H9 (cell line): Measurements from ENCODE around the gene TENM4. TPM values are rescaled to one million over a fixed set of nuclear protein-coding genes. Genes with fewer than 3 reads are reported as not detected.

Experiments used
- DNase-seq: peaks from one replicate; pipeline ENCODE4 v3.0.0-alpha.2; 2017
- H2AFZ ChIP-seq: one replicate; pipeline ENCODE4 v1.6.1; 2013; ENCODE audit warnings: mild to moderate bottlenecking, low read length, control low read depth, moderate library complexity
- H2AK5ac ChIP-seq: 2 replicates; pipeline ENCODE4 v1.6.1; 2013; ENCODE audit warnings: low read length, control low read depth, mixed read lengths; ENCODE audit not compliant: insufficient read length
- H2BK120ac ChIP-seq: one replicate; pipeline ENCODE4 v1.6.1; 2013; ENCODE audit warnings: low read depth, mild to moderate bottlenecking, low read length, control low read depth, inconsistent platforms; ENCODE audit not compliant: poor library complexity, severe bottlenecking
- H2BK12ac ChIP-seq: 2 replicates; pipeline ENCODE4 v1.6.1; 2013; ENCODE audit warnings: low read length, control low read depth, mixed read lengths, low read depth; ENCODE audit not compliant: insufficient read length
- H2BK15ac ChIP-seq: 2 replicates; pipeline ENCODE4 v1.6.1; 2013; ENCODE audit warnings: low read depth, low read length, control low read depth
- H2BK20ac ChIP-seq: one replicate; pipeline ENCODE4 v1.6.1; 2013; ENCODE audit warnings: low read depth, mild to moderate bottlenecking, low read length, control low read depth, inconsistent platforms; ENCODE audit not compliant: poor library complexity, severe bottlenecking
- H2BK5ac ChIP-seq: 2 replicates; pipeline ENCODE4 v1.6.1; 2013; ENCODE audit warnings: low read length, control low read depth, mixed read lengths; ENCODE audit not compliant: insufficient read length
- H3K14ac ChIP-seq: 2 replicates; pipeline ENCODE4 v1.6.1; 2013; ENCODE audit warnings: low read length, control low read depth; ENCODE audit not compliant: insufficient read depth
- H3K18ac ChIP-seq: 2 replicates; pipeline ENCODE4 v1.6.1; 2013; ENCODE audit warnings: low read depth, mild to moderate bottlenecking, mixed read lengths, low read length, control low read depth; ENCODE audit not compliant: insufficient read length
- H3K23ac ChIP-seq: 2 replicates; pipeline ENCODE4 v1.6.1; 2013; ENCODE audit warnings: low read length, control low read depth, mixed read lengths, low read depth; ENCODE audit not compliant: insufficient read length
- H3K23me2 ChIP-seq: 2 replicates; pipeline ENCODE4 v1.6.1; 2013; ENCODE audit warnings: low read depth, mild to moderate bottlenecking, mixed read lengths, low read length, control low read depth; ENCODE audit not compliant: insufficient read length, poor library complexity, severe bottlenecking
- H3K27ac ChIP-seq: 2 replicates; pipeline ENCODE4 v1.5.1; 2013; ENCODE audit warnings: low read length, control low read depth, mixed read lengths, low read depth; ENCODE audit not compliant: insufficient read length
- H3K27me3 ChIP-seq: 2 replicates; pipeline ENCODE4 v1.6.1; 2013; ENCODE audit warnings: low read length, control low read depth, inconsistent platforms; ENCODE audit not compliant: insufficient read depth
- H3K4ac ChIP-seq: 2 replicates; pipeline ENCODE4 v1.6.1; 2013; ENCODE audit warnings: low read depth, mild to moderate bottlenecking, control low read depth, inconsistent platforms, low read length, moderate library complexity
- H3K4me1 ChIP-seq: 2 replicates; pipeline ENCODE4 v1.6.1; 2013; ENCODE audit warnings: low read length, control low read depth, inconsistent platforms; ENCODE audit not compliant: insufficient read depth
- H3K4me2 ChIP-seq: 2 replicates; pipeline ENCODE4 v1.6.1; 2013; ENCODE audit warnings: low read length, control low read depth, mixed read lengths; ENCODE audit not compliant: insufficient read length, insufficient read depth
- H3K56ac ChIP-seq: 2 replicates; pipeline ENCODE4 v1.6.1; 2013; ENCODE audit warnings: low read depth, mild to moderate bottlenecking, mixed read lengths, low read length, control low read depth; ENCODE audit not compliant: insufficient read length
- H3K79me1 ChIP-seq: 2 replicates; pipeline ENCODE4 v1.6.1; 2013; ENCODE audit warnings: low read depth, mild to moderate bottlenecking, moderate library complexity, low read length, control low read depth, inconsistent platforms; ENCODE audit not compliant: insufficient read depth, poor library complexity, severe bottlenecking
- H3K79me2 ChIP-seq: 2 replicates; pipeline ENCODE4 v1.6.1; 2013; ENCODE audit warnings: low read length, control low read depth, inconsistent platforms; ENCODE audit not compliant: insufficient read depth
- H3K9ac ChIP-seq: 2 replicates; pipeline ENCODE4 v1.6.1; 2013; ENCODE audit warnings: low read length, control low read depth, mixed read lengths; ENCODE audit not compliant: insufficient read length; ENCODE audit errors: extremely low read depth
- H3K9me3 ChIP-seq: one replicate; pipeline ENCODE4 v1.6.1; 2013; ENCODE audit warnings: low read depth, low read length, inconsistent platforms; ENCODE audit not compliant: control insufficient read depth
- H3T11ph ChIP-seq: one replicate; pipeline ENCODE4 v1.6.1; 2013; ENCODE audit warnings: mild to moderate bottlenecking, low read length, control low read depth, inconsistent platforms
- H4K20me1 ChIP-seq: one replicate; pipeline ENCODE4 v1.6.1; 2013; ENCODE audit not compliant: control insufficient read depth, insufficient read length, insufficient read depth
- H4K5ac ChIP-seq: 2 replicates; pipeline ENCODE4 v1.6.1; 2013; ENCODE audit warnings: low read depth, mild to moderate bottlenecking, mixed read lengths, low read length, control low read depth; ENCODE audit not compliant: insufficient read length
- H4K8ac ChIP-seq: replicated peaks from 2 replicates; pipeline ENCODE4 v1.6.1; 2013; ENCODE audit warnings: low read length, control low read depth, mixed read lengths, low read depth; ENCODE audit not compliant: insufficient read length
- H4K91ac ChIP-seq: 2 replicates; pipeline ENCODE4 v1.6.1; 2013; ENCODE audit warnings: low read depth, mild to moderate bottlenecking, moderate library complexity, mixed read lengths, low read length, control low read depth; ENCODE audit not compliant: insufficient read length
- H3K27ac Mint-ChIP-seq, 3 experiments: 2 replicates in 2 of 3; 3 replicates in 1 of 3; pipeline ENCODE4 v1.8.0; 2020 to 2021; ENCODE audit warnings: mixed read lengths in 3 of 3, mild to moderate bottlenecking in 1 of 3, moderate library complexity in 1 of 3
- H3K27me3 Mint-ChIP-seq: 2 replicates; pipeline ENCODE4 v1.8.0; 2021; ENCODE audit warnings: low read depth, mild to moderate bottlenecking, moderate library complexity, mixed read lengths
- H3K36me3 Mint-ChIP-seq, 3 experiments: 2 replicates in 2 of 3; 3 replicates in 1 of 3; pipeline ENCODE4 v1.8.0; 2020 to 2021; ENCODE audit warnings: low read depth in 3 of 3, mixed read lengths in 3 of 3; ENCODE audit not compliant: insufficient read depth in 1 of 3
- H3K4me1 Mint-ChIP-seq, 2 experiments: 2 replicates each; pipeline ENCODE4 v1.8.0; 2020; ENCODE audit warnings: mixed read lengths in 2 of 2
- H3K4me3 Mint-ChIP-seq, 2 experiments: 2 replicates in 1 of 2; 3 replicates in 1 of 2; pipeline ENCODE4 v1.8.0; 2020 to 2021; ENCODE audit warnings: mild to moderate bottlenecking in 2 of 2, mixed read lengths in 2 of 2, moderate library complexity in 1 of 2
- H3K9me3 Mint-ChIP-seq, 2 experiments: 2 replicates in 1 of 2; 3 replicates in 1 of 2; pipeline ENCODE4 v1.8.0; 2020; ENCODE audit warnings: mild to moderate bottlenecking in 2 of 2, mixed read lengths in 2 of 2, moderate library complexity in 1 of 2
- WGBS: extraction: QIAGEN DNeasy Blood & Tissue Kit; methylation state at CpG from one replicate; pipeline ENCODE4 v1.1.7; 2013; ENCODE audit warnings: missing lambda C conversion rate, low lambda C conversion rate, mixed read lengths; ENCODE audit not compliant: insufficient read length; ENCODE audit errors: extremely low coverage; 5-methylcytosine and 5-hydroxymethylcytosine counted together
- total RNA-seq: library from RNA; stranded (reverse); gene quantifications from 2 replicates; pipeline ENCODE4 v1.2.1, GENCODE V29; 2021
- TF ChIP-seq, protein P1 (sequence below): fragments of 200-600 bp; sonication (generic); conservative IDR thresholded peaks from 3 replicates; pipeline ENCODE4 v1.8.0; 2021; ENCODE audit warnings: antibody characterized with exemption, mild to moderate bottlenecking

Gene TENM4
- total RNA-seq, 1 experiment from 2014 or later, result 4.6 TPM

DNA sequence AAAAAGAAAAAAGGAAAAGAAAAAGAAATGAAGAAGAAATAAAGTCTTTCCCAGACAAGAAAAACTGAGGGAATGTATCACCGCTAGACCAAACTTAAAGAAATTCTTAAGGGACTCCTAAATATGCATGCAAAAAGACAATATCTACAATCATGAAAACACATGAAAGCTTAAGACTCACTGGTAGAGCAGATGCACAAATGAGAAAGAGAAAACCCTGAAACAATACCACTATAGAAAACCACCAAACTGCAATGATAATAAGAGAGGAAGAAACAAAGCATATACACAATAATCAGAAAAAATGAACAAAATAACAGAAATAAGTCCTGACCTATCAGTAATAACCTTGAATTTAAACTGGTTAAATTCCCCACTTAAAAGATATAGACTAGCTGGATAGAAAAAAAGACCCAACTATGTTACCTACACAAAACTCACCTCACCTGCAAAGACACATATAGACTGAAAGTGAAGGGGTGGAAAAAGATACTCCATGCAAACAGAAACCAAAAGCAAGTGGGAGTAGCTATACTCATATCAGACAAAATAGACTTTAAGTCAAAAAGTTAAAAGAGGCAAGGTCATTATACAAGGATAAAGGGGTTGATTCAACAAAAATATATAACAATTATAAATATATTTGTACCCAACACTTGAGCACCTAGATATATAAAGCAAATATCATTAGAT is 804.9 kb downstream of the TENM4 start:
- H3K56ac ChIP-seq, result no peak overlapping the region
- no peak overlapping the region for H3K4ac ChIP-seq
- H2BK120ac ChIP-seq, result no peak overlapping the region
- no peaks in the 10 kb centered on the region for H4K20me1 ChIP-seq
- no peak overlapping the region for H3K18ac ChIP-seq
- no peak overlapping the region for H2BK20ac ChIP-seq
- Mint-ChIP-seq H3K27ac (no peak overlapping the region), H3K4me1 (no peaks in the 10 kb centered on the region), H3K4me3 (no peak overlapping the region), H3K27me3 (peaks cover 10% of the 10 kb centered on the region), H3K36me3 (peaks cover 4 to 7% (median 4%) of the 10 kb centered on the region in 3 experiments), H3K9me3 (peaks cover 11 to 28% of the 10 kb centered on the region in 2 experiments; a peak in 4 of 5 replicates)
- H3K9me3 ChIP-seq, result no peaks in the 10 kb centered on the region
- no peak overlapping the region for H3K27ac ChIP-seq
- H3K79me2 ChIP-seq, result no peaks in the 10 kb centered on the region
- H3K4me1 ChIP-seq, result no peaks in the 10 kb centered on the region
- H3K23me2 ChIP-seq, result no peaks in the 10 kb centered on the region
- WGBS, result no CpG with 5 or more reads among the region's 1 CpG
- no peak overlapping the region for H4K8ac ChIP-seq
- no peak overlapping the region for H3T11ph ChIP-seq
- H3K23ac ChIP-seq, result no peak overlapping the region
- no peak overlapping the region for H3K4me2 ChIP-seq
- no peak overlapping the region for H4K5ac ChIP-seq
- H3K9ac ChIP-seq, result no peak overlapping the region
- TF ChIP-seq, protein P1, sequence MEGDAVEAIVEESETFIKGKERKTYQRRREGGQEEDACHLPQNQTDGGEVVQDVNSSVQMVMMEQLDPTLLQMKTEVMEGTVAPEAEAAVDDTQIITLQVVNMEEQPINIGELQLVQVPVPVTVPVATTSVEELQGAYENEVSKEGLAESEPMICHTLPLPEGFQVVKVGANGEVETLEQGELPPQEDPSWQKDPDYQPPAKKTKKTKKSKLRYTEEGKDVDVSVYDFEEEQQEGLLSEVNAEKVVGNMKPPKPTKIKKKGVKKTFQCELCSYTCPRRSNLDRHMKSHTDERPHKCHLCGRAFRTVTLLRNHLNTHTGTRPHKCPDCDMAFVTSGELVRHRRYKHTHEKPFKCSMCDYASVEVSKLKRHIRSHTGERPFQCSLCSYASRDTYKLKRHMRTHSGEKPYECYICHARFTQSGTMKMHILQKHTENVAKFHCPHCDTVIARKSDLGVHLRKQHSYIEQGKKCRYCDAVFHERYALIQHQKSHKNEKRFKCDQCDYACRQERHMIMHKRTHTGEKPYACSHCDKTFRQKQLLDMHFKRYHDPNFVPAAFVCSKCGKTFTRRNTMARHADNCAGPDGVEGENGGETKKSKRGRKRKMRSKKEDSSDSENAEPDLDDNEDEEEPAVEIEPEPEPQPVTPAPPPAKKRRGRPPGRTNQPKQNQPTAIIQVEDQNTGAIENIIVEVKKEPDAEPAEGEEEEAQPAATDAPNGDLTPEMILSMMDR, result no peak
- no peak overlapping the region for H4K91ac ChIP-seq
- H2BK15ac ChIP-seq, result no peak overlapping the region
- no peak for DNase-seq
- no peak overlapping the region for H2AFZ ChIP-seq
- no peak overlapping the region for H2AK5ac ChIP-seq
- H3K79me1 ChIP-seq, result no peaks in the 10 kb centered on the region
- H3K14ac ChIP-seq, result no peak overlapping the region
- no peaks in the 10 kb centered on the region for H3K27me3 ChIP-seq
- no peak overlapping the region for H2BK5ac ChIP-seq
- H2BK12ac ChIP-seq, result no peak overlapping the region
